Gastrocnemius medialis (tissue), 4 donors: ENCODE data around the gene SCN4B. TPM values are rescaled to one million over a fixed set of nuclear protein-coding genes. Genes with fewer than 3 reads are reported as not detected.

Source experiments
- ATAC-seq, 2 donors: fragments of 150-250 bp; one replicate each; pipeline ENCODE4 v1.9.1; 2016
- DNase-seq, 2 donors: peaks; one replicate each; pipeline ENCODE4 v3.0.0-alpha.2; 2019
- H3K27ac ChIP-seq, 4 donors: fragments of 200-600 bp; sonication (generic); 1 replicate in 1 of 4; 2 replicates in 3 of 4; pipeline ENCODE4 v1.5.1; 2016 to 2018; ENCODE audit warnings: mild to moderate bottlenecking in 2 of 4, moderate library complexity in 1 of 4
- H3K27me3 ChIP-seq, 3 donors: fragments of 200-600 bp; sonication (generic) in 2 of 3; 1 replicate in 1 of 3; 2 replicates in 2 of 3; pipeline versions ENCODE4 v1.5.1 to v1.6.0; 2016 to 2019; ENCODE audit warnings: mild to moderate bottlenecking in 1 of 3, moderate library complexity in 1 of 3
- H3K36me3 ChIP-seq, 2 donors: fragments of 200-600 bp; sonication (generic) in 1 of 2; one replicate each; pipeline ENCODE4 v1.5.1; 2017 to 2018
- H3K4me1 ChIP-seq, 2 donors: fragments of 200-600 bp; sonication (generic) in 1 of 2; one replicate each; pipeline ENCODE4 v1.5.1; 2016 to 2017; ENCODE audit warnings: mild to moderate bottlenecking in 2 of 2
- H3K4me3 ChIP-seq, 4 donors: fragments of 200-600 bp; sonication (generic) in 3 of 4; 1 replicate in 1 of 4; 2 replicates in 3 of 4; pipeline ENCODE4 v1.5.1; 2016 to 2019; ENCODE audit warnings: mild to moderate bottlenecking in 2 of 4
- H3K9me3 ChIP-seq, 3 donors: fragments of 200-600 bp; sonication (generic) in 2 of 3; 1 replicate in 1 of 3; 2 replicates in 2 of 3; pipeline ENCODE4 v1.5.1; 2016 to 2019
- CTCF ChIP-seq, 5 experiments: fragments of 450-650 bp in 3 of 5; fragments of 200-600 bp in 2 of 5; sonication (generic) in 2 of 5; IDR thresholded peaks in 4 of 5; conservative IDR thresholded peaks in 1 of 5; 1 replicate in 4 of 5; 2 replicates in 1 of 5; pipeline ENCODE4 v1.5.1; 2016 to 2019; ENCODE audit warnings: antibody characterized with exemption in 5 of 5, mild to moderate bottlenecking in 3 of 5, moderate library complexity in 3 of 5
- POLR2A ChIP-seq, 2 donors: fragments of 450-650 bp; IDR thresholded peaks; one replicate each; pipeline ENCODE4 v1.6.1; 2017; ENCODE audit warnings: antibody characterized with exemption in 2 of 2, mild to moderate bottlenecking in 2 of 2, moderate library complexity in 2 of 2
- in situ Hi-C, 4 donors: fragments of 200-750 bp; cut with MboI; loops; one replicate each; pipeline versions ENCODE4 v1.15.0 to v1.8.0; 2017; ENCODE audit warnings: low sequenced_read_pairs in 4 of 4
- intact Hi-C: fragments of 100-400 bp; cut with DNase I; formaldehyde crosslinking; loops from one replicate; pipeline ENCODE4 v1.15.1; 2023; ENCODE audit warnings: low total_unique reads
- total RNA-seq, 4 donors: library from RNA; depleted of rRNA; stranded (reverse); fragments of >200 nt; gene quantifications; one replicate each; pipeline versions ENCODE4 v1.1.0 to v1.2.3, GENCODE V29; 2016

Gene SCN4B
- total RNA-seq, 4 donors from 2014 or later, result 3.5 to 16.3 (median 6.5) TPM

DNA sequence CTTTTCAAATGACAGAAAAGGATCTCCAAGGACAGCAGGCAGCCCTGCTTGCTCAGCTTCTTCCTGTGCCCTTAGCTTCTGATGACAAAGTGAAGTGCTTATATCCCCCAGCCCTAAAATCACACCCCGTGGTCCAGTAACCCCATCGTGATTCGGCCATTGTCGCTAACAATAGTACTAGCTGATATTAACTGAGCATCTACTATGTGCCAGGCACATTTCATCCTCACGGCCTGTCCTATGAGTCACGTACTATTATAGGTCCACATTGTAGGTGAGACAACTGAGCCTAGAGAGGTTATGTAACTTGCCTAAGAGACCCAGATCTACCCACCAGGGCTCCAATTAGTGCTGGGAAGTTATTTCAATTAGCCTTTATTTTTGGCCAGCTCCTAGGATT is 6.1 kb downstream of the SCN4B start:
- peaks cover 15 to 17% of the 10 kb centered on the region in 2 donors for H3K4me1 ChIP-seq
- ATAC-seq (peak in 1 of 2 donors; percentile 22), DNase-seq (no peak)
- H3K27me3 ChIP-seq, result peaks cover 0 to 3% (median 0%) of the 10 kb centered on the region in 3 donors
- no peaks in the 10 kb centered on the region for H3K9me3 ChIP-seq
- no peak overlapping the region for H3K4me3 ChIP-seq
- H3K36me3 ChIP-seq, result no peaks in the 10 kb centered on the region
- in situ Hi-C loops (loop anchor here in 2 of 4 donors (5.0 to 10.0 kb wide), 2 partner anchors 338 to 341 kb away; no protein-coding TSS in a partner anchor), intact Hi-C loops (loop anchor here (5.0 to 10.0 kb wide), 2 partner anchors 206 to 418 kb away; partner anchors contain the start of gene IFT46)
- peak overlapping the region; percentile 53 to 86 (median 70) for H3K27ac ChIP-seq
- TF ChIP-seq CTCF (IDR thresholded peaks at IDR 0.05 in 4 of 5, conservative IDR thresholded peaks at IDR 0.05 in 1 of 5) (no peak), POLR2A (IDR thresholded peaks at IDR 0.05) (no peak)

DNA sequence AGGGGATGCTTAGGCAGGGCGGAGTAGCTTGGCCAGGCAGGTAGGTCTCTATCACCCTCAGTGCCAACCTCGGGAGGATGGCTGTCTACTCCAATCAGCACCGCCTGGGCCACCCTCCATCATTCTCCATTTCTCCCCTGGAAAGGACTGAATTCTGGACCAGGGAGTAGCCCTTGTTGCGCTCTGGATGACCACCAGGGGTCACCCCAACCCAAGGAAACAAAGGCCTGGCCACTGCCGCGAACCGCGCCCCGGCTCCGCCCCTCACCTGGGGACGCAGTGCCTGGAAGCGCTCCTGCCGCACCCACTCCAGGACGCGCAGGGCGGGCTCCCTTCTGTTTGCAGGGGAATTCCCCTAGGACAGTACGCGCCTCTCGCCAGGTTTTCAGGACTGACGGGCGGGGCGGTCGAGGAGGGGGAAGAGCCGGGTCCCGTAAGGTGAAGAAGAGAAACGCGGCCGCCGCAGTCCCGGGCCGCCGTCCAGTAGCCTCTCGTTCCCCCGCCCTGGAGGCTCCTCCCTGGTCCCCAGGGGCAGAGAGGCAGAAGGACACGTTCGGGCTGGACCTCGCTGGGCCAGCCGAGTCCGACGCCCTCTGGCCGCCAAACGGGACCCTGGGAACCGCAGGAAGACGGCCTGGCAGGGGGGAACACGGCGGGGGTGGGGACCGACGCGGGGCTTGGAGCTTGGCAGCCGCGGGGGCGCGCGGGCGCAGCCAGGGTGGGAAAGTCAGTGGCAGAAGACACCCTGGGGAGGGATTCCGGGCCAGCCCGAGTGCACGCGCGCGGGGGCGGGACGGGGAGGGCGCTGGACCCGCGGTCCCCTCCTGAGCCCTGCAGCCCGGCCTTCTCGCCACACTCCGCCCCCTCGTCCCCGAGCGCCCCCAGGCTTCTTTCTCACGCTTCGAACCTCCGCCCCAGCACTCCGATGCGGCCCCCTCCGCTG is 7.1 kb downstream of the SCN4B start:
- TF ChIP-seq CTCF (IDR thresholded peaks at IDR 0.05 in 4 of 5, conservative IDR thresholded peaks at IDR 0.05 in 1 of 5) (peak; percentile 87 to 96 (median 92)), POLR2A (IDR thresholded peaks at IDR 0.05) (no peak)
- in situ Hi-C loops (loop anchor here in 2 of 4 donors (5.0 to 10.0 kb wide), 2 partner anchors 339 to 342 kb away; no protein-coding TSS in a partner anchor), intact Hi-C loops (loop anchor here (1.0 to 10.0 kb wide), 4 partner anchors 26 to 419 kb away; partner anchors contain the start of gene IFT46)
- peak overlapping the region; percentile 53 to 86 (median 70) for H3K27ac ChIP-seq
- peaks cover 12 to 13% of the 10 kb centered on the region in 2 donors for H3K4me1 ChIP-seq
- ATAC-seq (peak; percentile 81 to 87), DNase-seq (peak; percentile 80 to 81)
- H3K4me3 ChIP-seq, result peak overlapping the region; percentile 65 to 80 (median 72)
- H3K9me3 ChIP-seq, result no peaks in the 10 kb centered on the region
- peaks cover 0 to 3% (median 0%) of the 10 kb centered on the region in 3 donors for H3K27me3 ChIP-seq
- H3K36me3 ChIP-seq, result no peaks in the 10 kb centered on the region

GRCh38 chr11:118144301-118145268 is 8.0 kb downstream of the SCN4B start:
- Histone ChIP-seq H3K9me3 (no peaks in the 10 kb centered on the region), H3K27ac (peak overlapping the region in 3 of 4 donors; percentile 70 to 86 (median 70)), H3K27me3 (peaks cover 0 to 3% (median 0%) of the 10 kb centered on the region in 3 donors), H3K36me3 (no peaks in the 10 kb centered on the region), H3K4me3 (peak overlapping the region in 2 of 4 donors; percentile 65 to 80), H3K4me1 (peaks cover 12 to 13% of the 10 kb centered on the region in 2 donors)
- no peak for ATAC-seq
- in situ Hi-C loops, result loop anchor here in 2 of 4 donors (5.0 to 10.0 kb wide), 2 partner anchors 340 to 343 kb away; no protein-coding TSS in a partner anchor
- no peak for TF ChIP-seq POLR2A (IDR thresholded peaks at IDR 0.05)
- TF ChIP-seq CTCF (IDR thresholded peaks at IDR 0.05 in 4 of 5, conservative IDR thresholded peaks at IDR 0.05 in 1 of 5), result no peak
- intact Hi-C loops, result loop anchor here (1.0 to 10.0 kb wide), 4 partner anchors 27 to 420 kb away; partner anchors contain the start of gene IFT46
- DNase-seq, result no peak

- no peak for ATAC-seq
- no peaks in the 10 kb centered on the region for H3K9me3 ChIP-seq
- no peak for DNase-seq
- in situ Hi-C loops (loop anchor here in 1 of 4 donors (10.0 kb wide), 1 partner anchor 341 kb away; no protein-coding TSS in a partner anchor), intact Hi-C loops (loop anchor here (10.0 kb wide), 1 partner anchor 421 kb away; the partner anchor contains the start of gene IFT46)
- TF ChIP-seq CTCF (IDR thresholded peaks at IDR 0.05 in 4 of 5, conservative IDR thresholded peaks at IDR 0.05 in 1 of 5) (no peak), POLR2A (IDR thresholded peaks at IDR 0.05) (no peak)
- peak overlapping the region in 1 of 4 donors; percentile 16 for H3K27ac ChIP-seq
- H3K4me3 ChIP-seq, result no peak overlapping the region
- H3K27me3 ChIP-seq, result peaks cover 0 to 3% (median 0%) of the 10 kb centered on the region in 3 donors
- no peaks in the 10 kb centered on the region for H3K36me3 ChIP-seq
- peaks cover 12 to 13% of the 10 kb centered on the region in 2 donors for H3K4me1 ChIP-seq
These were observed 8.9 kb downstream of the SCN4B start for GRCh38 chr11:118143661-118144185.
